ENCODE data around the gene OLFM1. TPM values are rescaled to one million over a fixed set of nuclear protein-coding genes. Genes with fewer than 3 reads are reported as not detected.

The OLFM1 gene
- total and polyA plus RNA-seq, 9 of the 15 experiments (the other 6 are each of a cell fraction or from before 2014, with no cell fraction given): not detected

DNA sequence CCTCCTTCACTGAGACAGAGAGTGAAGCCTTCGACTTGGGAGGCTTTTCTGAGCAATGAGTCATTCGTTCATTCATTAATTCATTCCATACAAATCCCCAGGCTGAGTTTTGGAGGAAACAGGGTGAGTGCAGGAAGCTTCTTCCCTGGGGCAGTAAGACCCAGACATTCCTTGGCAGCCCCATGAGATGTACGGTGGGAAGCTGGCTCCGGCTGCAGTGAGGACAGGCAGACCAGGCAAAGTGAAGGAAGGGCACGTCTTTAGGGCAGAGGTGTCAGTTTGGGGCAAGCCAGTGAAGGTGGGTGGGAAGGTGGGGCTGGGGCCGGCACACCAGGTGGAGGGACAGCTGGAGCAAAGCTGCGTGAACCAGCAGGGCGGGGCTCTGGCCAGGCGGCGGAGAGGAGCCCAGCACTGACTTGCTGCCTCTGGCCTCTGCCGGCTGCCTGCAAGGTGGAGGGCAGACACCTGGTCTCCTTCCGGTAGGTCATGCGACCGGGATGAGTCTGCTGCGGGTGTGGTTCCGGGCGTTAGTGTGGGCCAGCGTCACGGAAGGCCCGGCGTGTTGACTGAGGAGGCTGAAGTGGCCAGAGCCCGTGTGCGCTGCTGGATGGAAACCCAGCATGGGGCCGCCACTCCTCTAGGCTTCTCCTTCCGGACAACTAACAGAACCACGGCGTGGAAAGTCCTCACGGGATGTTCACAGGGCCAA lies 16.6 kb downstream of the OLFM1 start (continued):
- TF ChIP-seq, protein P1, sequence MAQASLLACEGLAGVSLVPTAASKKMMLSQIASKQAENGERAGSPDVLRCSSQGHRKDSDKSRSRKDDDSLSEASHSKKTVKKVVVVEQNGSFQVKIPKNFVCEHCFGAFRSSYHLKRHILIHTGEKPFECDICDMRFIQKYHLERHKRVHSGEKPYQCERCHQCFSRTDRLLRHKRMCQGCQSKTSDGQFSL (CRISPR knock-in tag; IDR thresholded peaks at IDR 0.05): no peak
- TF ChIP-seq, protein P1 (tag; IDR thresholded peaks at IDR 0.05): no peak
- TF ChIP-seq, protein P2, sequence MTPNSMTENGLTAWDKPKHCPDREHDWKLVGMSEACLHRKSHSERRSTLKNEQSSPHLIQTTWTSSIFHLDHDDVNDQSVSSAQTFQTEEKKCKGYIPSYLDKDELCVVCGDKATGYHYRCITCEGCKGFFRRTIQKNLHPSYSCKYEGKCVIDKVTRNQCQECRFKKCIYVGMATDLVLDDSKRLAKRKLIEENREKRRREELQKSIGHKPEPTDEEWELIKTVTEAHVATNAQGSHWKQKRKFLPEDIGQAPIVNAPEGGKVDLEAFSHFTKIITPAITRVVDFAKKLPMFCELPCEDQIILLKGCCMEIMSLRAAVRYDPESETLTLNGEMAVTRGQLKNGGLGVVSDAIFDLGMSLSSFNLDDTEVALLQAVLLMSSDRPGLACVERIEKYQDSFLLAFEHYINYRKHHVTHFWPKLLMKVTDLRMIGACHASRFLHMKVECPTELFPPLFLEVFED (CRISPR knock-in tag; conservative IDR thresholded peaks at IDR 0.05): no peak
- TF ChIP-seq HEY1 (CRISPR knock-in tag; IDR thresholded peaks at IDR 0.05; ENCODE audit: borderline replicate concordance) (no peak), HNRNPK (IDR thresholded peaks at IDR 0.05; ENCODE audit: low read depth, low read length, poor library complexity, severe bottlenecking) (no peak), CTBP1 (IDR thresholded peaks at IDR 0.05; ENCODE audit: borderline replicate concordance) (no peak), ZNF274 (IDR thresholded peaks at IDR 0.05; ENCODE audit: borderline replicate concordance, low read depth, low read length) (no peak)
- TF ChIP-seq, protein P3, sequence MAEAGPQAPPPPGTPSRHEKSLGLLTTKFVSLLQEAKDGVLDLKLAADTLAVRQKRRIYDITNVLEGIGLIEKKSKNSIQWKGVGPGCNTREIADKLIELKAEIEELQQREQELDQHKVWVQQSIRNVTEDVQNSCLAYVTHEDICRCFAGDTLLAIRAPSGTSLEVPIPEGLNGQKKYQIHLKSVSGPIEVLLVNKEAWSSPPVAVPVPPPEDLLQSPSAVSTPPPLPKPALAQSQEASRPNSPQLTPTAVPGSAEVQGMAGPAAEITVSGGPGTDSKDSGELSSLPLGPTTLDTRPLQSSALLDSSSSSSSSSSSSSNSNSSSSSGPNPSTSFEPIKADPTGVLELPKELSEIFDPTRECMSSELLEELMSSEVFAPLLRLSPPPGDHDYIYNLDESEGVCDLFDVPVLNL (CRISPR knock-in tag; IDR thresholded peaks at IDR 0.05; ENCODE audit: low read depth): no peak

Data from K562 (cell line).